IMR-90 (cell line): ENCODE measurements around the gene MYL4. TPM values are rescaled to one million over a fixed set of nuclear protein-coding genes. Genes with fewer than 3 reads are reported as not detected.

ENCODE experiments used
- ATAC-seq: fragments of 200-7000 bp; cut with Tn5 transposase; 2 replicates; pipeline ENCODE4 v1.9.1; 2020; ENCODE audit warnings: low read depth, mild to moderate bottlenecking, moderate library complexity
- BruUV-seq: library from RNA; stranded (reverse); fragments of 400-500 nt; replicated peaks from 2 replicates; lab custom pipeline; 2021; lab: Mats Ljungman, UMichigan
- CTCF ChIA-PET: fragments of 300-600 bp; formaldehyde crosslinking; extraction: SDS; loops from one replicate; lab custom pipeline; 2021; ENCODE audit warnings: antibody characterized with exemption; lab: Yijun Ruan, JAX
- POLR2A ChIA-PET: fragments of 300-600 bp; sonication (Branson Sonifier 250); formaldehyde crosslinking; loops from one replicate; lab custom pipeline; 2022; ENCODE audit warnings: antibody characterized with exemption; ENCODE audit not compliant: unreplicated experiment; lab: Charles Lee
- DNase-seq: peaks from one replicate; pipeline ENCODE4 v3.0.0; 2013
- H2AFZ ChIP-seq: replicated peaks from 2 replicates; pipeline ENCODE3; 2013; ENCODE audit warnings: low read length, mild to moderate bottlenecking; ENCODE audit not compliant: poor library complexity
- H2AK5ac ChIP-seq: 2 replicates; pipeline ENCODE4 v1.6.1; 2013; ENCODE audit warnings: low read depth, low read length, inconsistent platforms
- H2AK9ac ChIP-seq: replicated peaks from 2 replicates; pipeline ENCODE3; 2013; ENCODE audit warnings: mild to moderate bottlenecking, low read depth, low read length, moderate library complexity; ENCODE audit not compliant: poor library complexity
- H2BK120ac ChIP-seq: 2 replicates; pipeline ENCODE4 v1.6.1; 2013; ENCODE audit warnings: low read depth, low read length, inconsistent platforms
- H2BK15ac ChIP-seq: 3 replicates; pipeline ENCODE4 v1.6.1; 2013; ENCODE audit warnings: low read depth, low read length, inconsistent platforms
- H2BK20ac ChIP-seq: 2 replicates; pipeline ENCODE4 v1.6.1; 2013; ENCODE audit warnings: low read depth, mild to moderate bottlenecking, inconsistent platforms, low read length, moderate library complexity
- H2BK5ac ChIP-seq: 2 replicates; pipeline ENCODE4 v1.6.1; 2013; ENCODE audit warnings: mild to moderate bottlenecking, low read depth, low read length, inconsistent platforms; ENCODE audit not compliant: poor library complexity, severe bottlenecking
- H3K14ac ChIP-seq: replicated peaks from 2 replicates; pipeline ENCODE4 v1.6.1; 2013; ENCODE audit warnings: low read depth, low read length, inconsistent platforms
- H3K18ac ChIP-seq: 2 replicates; pipeline ENCODE4 v1.6.1; 2013; ENCODE audit warnings: low read depth, low read length, control low read depth
- H3K23ac ChIP-seq: 2 replicates; pipeline ENCODE4 v1.6.1; 2013; ENCODE audit warnings: low read depth, low read length, inconsistent platforms
- H3K27ac ChIP-seq: 2 replicates; pipeline ENCODE4 v1.5.1; 2013; ENCODE audit warnings: mild to moderate bottlenecking, control low read depth, low read length; ENCODE audit not compliant: insufficient read depth
- H3K27me3 ChIP-seq: 2 replicates; pipeline ENCODE4 v1.6.1; 2013; ENCODE audit warnings: low read length; ENCODE audit not compliant: control insufficient read depth, insufficient read depth
- H3K36me3 ChIP-seq: 2 replicates; pipeline ENCODE4 v1.6.1; 2013; ENCODE audit warnings: low read length, mixed read lengths; ENCODE audit not compliant: control insufficient read depth, insufficient read depth
- H3K4ac ChIP-seq: 2 replicates; pipeline ENCODE4 v1.6.1; 2013; ENCODE audit warnings: low read depth, low read length, inconsistent platforms
- H3K4me1 ChIP-seq: 2 replicates; pipeline ENCODE4 v1.6.1; 2013; ENCODE audit warnings: low read length, mixed read lengths; ENCODE audit not compliant: control insufficient read depth, insufficient read depth
- H3K4me2 ChIP-seq: 2 replicates; pipeline ENCODE4 v1.6.1; 2013; ENCODE audit warnings: low read depth, mild to moderate bottlenecking, control low read depth, low read length, moderate library complexity
- H3K4me3 ChIP-seq: 2 replicates; pipeline ENCODE4 v1.5.1; 2013; ENCODE audit warnings: low read depth, mild to moderate bottlenecking, control low read depth, low read length, moderate library complexity; ENCODE audit not compliant: insufficient read depth
- H3K56ac ChIP-seq: 2 replicates; pipeline ENCODE4 v1.6.1; 2013; ENCODE audit warnings: low read length, inconsistent platforms; ENCODE audit not compliant: insufficient read depth; ENCODE audit errors: extremely low read depth
- H3K79me1 ChIP-seq, 2 experiments: 2 replicates each; pipeline ENCODE4 v1.6.1; 2013; ENCODE audit warnings: low read length in 2 of 2, inconsistent platforms in 1 of 2, low read depth in 1 of 2
- H3K9ac ChIP-seq: 2 replicates; pipeline ENCODE4 v1.6.1; 2013; ENCODE audit warnings: low read depth, low read length, control low read depth
- H3K9me1 ChIP-seq: 2 replicates; pipeline ENCODE4 v1.6.1; 2013; ENCODE audit warnings: low read length, inconsistent platforms; ENCODE audit not compliant: insufficient read depth
- H3K9me3 ChIP-seq: 2 replicates; pipeline ENCODE4 v1.6.1; 2013; ENCODE audit warnings: low read length; ENCODE audit not compliant: control insufficient read depth, insufficient read depth
- H4K20me1 ChIP-seq: 2 replicates; pipeline ENCODE4 v1.6.1; 2013; ENCODE audit warnings: low read length, inconsistent platforms; ENCODE audit not compliant: insufficient read depth
- H4K5ac ChIP-seq: 2 replicates; pipeline ENCODE4 v1.6.1; 2013; ENCODE audit warnings: mild to moderate bottlenecking, low read depth, low read length, control low read depth
- H4K8ac ChIP-seq, 2 experiments: 2 replicates each; pipeline ENCODE4 v1.6.1; 2013; ENCODE audit warnings: low read depth in 2 of 2, low read length in 2 of 2, control low read depth in 1 of 2, inconsistent platforms in 1 of 2
- H4K91ac ChIP-seq: 2 replicates; pipeline ENCODE4 v1.6.1; 2013; ENCODE audit warnings: low read depth, low read length, inconsistent platforms; ENCODE audit not compliant: insufficient read depth
- CHD1 ChIP-seq: IDR thresholded peaks from 2 replicates; pipeline ENCODE4 v1.6.1; 2012; ENCODE audit warnings: low read depth, low read length, improper control_type of control experiment
- CTCF ChIP-seq: conservative IDR thresholded peaks from 2 replicates; pipeline ENCODE4 v1.5.1; 2012; ENCODE audit warnings: mild to moderate bottlenecking, low read depth, low read length, improper control_type of control experiment
- ELK1 ChIP-seq: fragments of 150-350 bp; IDR thresholded peaks from 2 replicates; pipeline ENCODE4 v1.6.1; 2016; ENCODE audit warnings: low read depth, mild to moderate bottlenecking, low read length, moderate library complexity, borderline replicate concordance
- FOS ChIP-seq: fragments of 150-350 bp; IDR thresholded peaks from 2 replicates; pipeline ENCODE4 v1.6.1; 2016; ENCODE audit warnings: low read depth, low read length
- MAFK ChIP-seq: IDR thresholded peaks from 2 replicates; pipeline ENCODE4 v1.6.1; 2012; ENCODE audit warnings: low read depth, low read length, improper control_type of control experiment
- MAZ ChIP-seq: IDR thresholded peaks from 2 replicates; pipeline ENCODE4 v1.6.1; 2012; ENCODE audit warnings: low read depth, mild to moderate bottlenecking, low read length, improper control_type of control experiment, moderate library complexity, borderline replicate concordance
- MXI1 ChIP-seq: IDR thresholded peaks from 2 replicates; pipeline ENCODE4 v1.6.1; 2012; ENCODE audit warnings: low read depth, mild to moderate bottlenecking, low read length, moderate library complexity, borderline replicate concordance
- NFE2L2 ChIP-seq: fragments of 150-350 bp; IDR thresholded peaks from 2 replicates; pipeline ENCODE4 v1.6.1; 2016; ENCODE audit warnings: low read depth, mild to moderate bottlenecking, low read length
- POLR2A ChIP-seq: IDR thresholded peaks from 2 replicates; pipeline ENCODE4 v1.6.1; 2012; ENCODE audit warnings: mild to moderate bottlenecking, low read depth, low read length
- RAD21 ChIP-seq: IDR thresholded peaks from 2 replicates; pipeline ENCODE4 v1.6.1; 2012; ENCODE audit warnings: low read length, improper control_type of control experiment
- RCOR1 ChIP-seq: IDR thresholded peaks from 2 replicates; pipeline ENCODE4 v1.6.1; 2012; ENCODE audit warnings: mild to moderate bottlenecking, low read length, improper control_type of control experiment; ENCODE audit not compliant: insufficient replicate concordance
- SMC3 ChIP-seq: fragments of 150-350 bp; IDR thresholded peaks from 2 replicates; pipeline ENCODE4 v1.6.1; 2016; ENCODE audit warnings: low read depth, mild to moderate bottlenecking, antibody characterized with exemption, low read length, moderate library complexity
- USF2 ChIP-seq: fragments of 150-350 bp; IDR thresholded peaks from 2 replicates; pipeline ENCODE4 v1.6.1; 2017; ENCODE audit warnings: mild to moderate bottlenecking, antibody characterized with exemption, low read length, low read depth
- WGBS, 2 experiments: methylation state at CpG; one replicate each; pipeline versions ENCODE4 v1.1.5 to v1.1.7; 2013; ENCODE audit warnings: missing lambda C conversion rate in 2 of 2; ENCODE audit not compliant: insufficient read length in 1 of 2; ENCODE audit errors: extremely low coverage in 2 of 2; 5-methylcytosine and 5-hydroxymethylcytosine counted together
- dilution Hi-C: fragments of 300-500 bp; cut with HindIII; formaldehyde crosslinking; loops from one replicate; pipeline ENCODE4 v1.14.3; 2018; ENCODE audit warnings: low sequenced_read_pairs; ENCODE audit not compliant: unreplicated experiment
- in situ Hi-C: fragments of 300-500 bp; cut with MboI; formaldehyde crosslinking; loops from 3 replicates; pipeline ENCODE4 v1.14.3; 2019; ENCODE audit warnings: low sequenced_read_pairs, inconsistent platforms, mixed read lengths
- intact Hi-C: fragments of 100-400 bp; cut with micrococcal nuclease; formaldehyde crosslinking; loops from 2 replicates; pipeline ENCODE4 v1.10.0; 2022
- polyA plus RNA-seq, 3 experiments: library from polyadenylated mRNA; depleted of rRNA; stranded (reverse); fragments of >200 nt; gene quantifications; 2 replicates each; pipeline ENCODE4 v1.2.3, GENCODE V29; 2012; ENCODE audit warnings: low replicate concordance in 1 of 3
- total RNA-seq: library from RNA; depleted of rRNA; stranded (reverse); fragments of >200 nt; gene quantifications from 2 replicates; pipeline ENCODE4 v1.2.3, GENCODE V29; 2012

MYL4 gene
- total and polyA plus RNA-seq, 2 of the 4 experiments (the other 2 are of a cell fraction), result not detected

GRCh38 chr17:47190243-47190642 lies 18.9 kb upstream of the MYL4 start:
- peaks cover 0 to 14% of the 10 kb centered on the region in 2 experiments; a peak in 2 of 4 replicates for H3K79me1 ChIP-seq
- H2BK15ac ChIP-seq, result no peak overlapping the region
- ATAC-seq, result no peak
- dilution Hi-C loops (no loop called here), intact Hi-C loops (no loop called here), in situ Hi-C loops (no loop called here)
- H3K36me3 ChIP-seq, result no peaks in the 10 kb centered on the region
- H3K27me3 ChIP-seq, result no peaks in the 10 kb centered on the region
- TF ChIP-seq FOS (no peak), RCOR1 (no peak), CTCF (no peak), NFE2L2 (no peak), USF2 (no peak), POLR2A (no peak), ELK1 (no peak), MAFK (no peak), CHD1 (no peak), RAD21 (no peak), MXI1 (no peak), SMC3 (no peak), MAZ (no peak)
- ChIA-PET CTCF (no interaction called here), POLR2A (no interaction called here)
- H3K4me3 ChIP-seq, result no peak overlapping the region
- H3K27ac ChIP-seq, result no peak overlapping the region
- H4K91ac ChIP-seq, result no peak overlapping the region
- no peak overlapping the region for H3K23ac ChIP-seq
- no peak overlapping the region for H4K5ac ChIP-seq
- no peak overlapping the region for H2BK120ac ChIP-seq
- no peak overlapping the region for H3K9ac ChIP-seq
- no CpG with 5 or more reads among the region's 4 CpGs for WGBS, 2 experiments
- H3K18ac ChIP-seq, result no peak overlapping the region
- no peaks in the 10 kb centered on the region for H3K4me1 ChIP-seq
- H3K4me2 ChIP-seq, result no peak overlapping the region
- H4K20me1 ChIP-seq, result peaks cover 30% of the 10 kb centered on the region
- no peak overlapping the region for H2AK5ac ChIP-seq
- H2AK9ac ChIP-seq, result no peak overlapping the region
- no peak overlapping the region for H3K14ac ChIP-seq
- no peak overlapping the region for H2BK5ac ChIP-seq
- BruUV-seq, result no TSS peak
- no peak for DNase-seq
- no peak overlapping the region for H2AFZ ChIP-seq
- no peak overlapping the region for H2BK20ac ChIP-seq
- H3K4ac ChIP-seq, result no peak overlapping the region
- no peaks in the 10 kb centered on the region for H3K9me3 ChIP-seq
- no peaks in the 10 kb centered on the region for H3K9me1 ChIP-seq
- H4K8ac ChIP-seq, result 0 out of 4 replicates have a peak overlapping the region, but pooled peaks have one; percentile 15 to 26
- no peak overlapping the region for H3K56ac ChIP-seq
